NCI-H128 (cell line): Measurements from ENCODE around the gene MAPRE3.

Experiments used
- DNase-seq: peaks from one replicate; lab custom pipeline; 2025; ENCODE audit not compliant: unreplicated experiment; lab: John Stamatoyannopoulos, UW

Gene MAPRE3

GRCh38 chr2:27010139-27010538 lies 39.7 kb downstream of the MAPRE3 start:
- no peak for DNase-seq

- DNase-seq: no peak
These were observed 43.3 kb downstream of the MAPRE3 start for GRCh38 chr2:27013738-27014137.

- no peak for DNase-seq
These were observed 44.5 kb downstream of the MAPRE3 start for GRCh38 chr2:27014771-27015433.

- peak; percentile 34 for DNase-seq
These were observed 46.4 kb downstream of the MAPRE3 start for GRCh38 chr2:27016801-27017325.

- no peak for DNase-seq
These were observed 47.7 kb downstream of the MAPRE3 start for GRCh38 chr2:27018142-27018541.

GRCh38 chr2:27019459-27019858 lies 49.0 kb downstream of the MAPRE3 start:
- DNase-seq: no peak

- no peak for DNase-seq
These were observed 49.8 kb downstream of the MAPRE3 start for GRCh38 chr2:27019931-27020855.

GRCh38 chr2:27021253-27022049 lies 51.0 kb downstream of the MAPRE3 start:
- no peak for DNase-seq

GRCh38 chr2:27023740-27024139 lies 53.3 kb downstream of the MAPRE3 start:
- no peak for DNase-seq

- DNase-seq: no peak
These were observed 53.8 kb downstream of the MAPRE3 start for GRCh38 chr2:27024188-27024587.

- no peak for DNase-seq
These were observed 54.4 kb downstream of the MAPRE3 start for GRCh38 chr2:27024812-27025211.

- no peak for DNase-seq
These were observed 54.9 kb downstream of the MAPRE3 start for GRCh38 chr2:27025281-27025800.

- no peak for DNase-seq
These were observed 55.7 kb downstream of the MAPRE3 start for GRCh38 chr2:27025861-27026851.

GRCh38 chr2:27027211-27027651 lies 56.8 kb downstream of the MAPRE3 start:
- no peak for DNase-seq

- DNase-seq: no peak
These were observed 58.6 kb downstream of the MAPRE3 start for GRCh38 chr2:27029051-27029450.

- peak; percentile 71 for DNase-seq
These were observed 62.2 kb downstream of the MAPRE3 start, which contains the start of gene TMEM214 for GRCh38 chr2:27032495-27033252. Gene TMEM214 (plus strand): TSS chr2:27032965. CDS start chr2:27033016, 51 bp downstream.

GRCh38 chr2:27033253-27033852 lies 62.9 kb downstream of the MAPRE3 start:
- no peak for DNase-seq

GRCh38 chr2:27038012-27038411 lies 67.6 kb downstream of the MAPRE3 start:
- no peak for DNase-seq
